ENCODE results near the gene UXT.
"Not testable (repeated sequence)": the region's sequence is repeated elsewhere in the genome, so short reads cannot be mapped to it uniquely, and the experiment has no call there.

The UXT gene

GRCh38 chrX:47658684-47659420 lies at the start of gene UXT:
UXT (minus strand) TSS chrX:47659180; CDS start chrX:47658927, 253 bp downstream.
- DNase-seq (ENCODE audit: low read depth, low spot score), result peak; percentile 96

- no peak for DNase-seq (ENCODE audit: low read depth, low spot score)
These were observed 48.2 kb upstream of the UXT start for GRCh38 chrX:47707031-47707780.

GRCh38 chrX:47706575-47706974 lies 47.6 kb upstream of the UXT start:
- DNase-seq (ENCODE audit: low read depth, low spot score), result no peak

GRCh38 chrX:47704736-47705135 lies 45.8 kb upstream of the UXT start:
- no peak for DNase-seq (ENCODE audit: low read depth, low spot score)

GRCh38 chrX:47697181-47697580 lies 38.2 kb upstream of the UXT start:
- DNase-seq (ENCODE audit: low read depth, low spot score), result no peak

GRCh38 chrX:47690175-47690574 lies 31.2 kb upstream of the UXT start:
- DNase-seq (ENCODE audit: low read depth, low spot score), result no peak

- no peak for DNase-seq (ENCODE audit: low read depth, low spot score)
These were observed 28.3 kb upstream of the UXT start for GRCh38 chrX:47687263-47687662.

- no peak for DNase-seq (ENCODE audit: low read depth, low spot score)
These were observed 24.8 kb upstream of the UXT start for GRCh38 chrX:47683829-47684205.

- DNase-seq (ENCODE audit: low read depth, low spot score), result no peak
These were observed 24.3 kb upstream of the UXT start for GRCh38 chrX:47683184-47683828.

- DNase-seq (ENCODE audit: low read depth, low spot score), result not testable (repeated sequence)
These were observed 17.2 kb upstream of the UXT start for GRCh38 chrX:47675959-47676859.

GRCh38 chrX:47674776-47675175 lies 15.8 kb upstream of the UXT start:
- no peak for DNase-seq (ENCODE audit: low read depth, low spot score)

- not testable (repeated sequence) for DNase-seq (ENCODE audit: low read depth, low spot score)
These were observed 6.8 kb upstream of the UXT start for GRCh38 chrX:47665797-47666196.

GRCh38 chrX:47664737-47665136 lies 5.8 kb upstream of the UXT start:
- no peak for DNase-seq (ENCODE audit: low read depth, low spot score)

- no peak for DNase-seq (ENCODE audit: low read depth, low spot score)
These were observed 3.2 kb upstream of the UXT start for GRCh38 chrX:47662144-47662657.

- no peak for DNase-seq (ENCODE audit: low read depth, low spot score)
These were observed 2.6 kb upstream of the UXT start for GRCh38 chrX:47661539-47661938.

GRCh38 chrX:47659421-47659726 lies 394 bp upstream of the UXT start:
- no peak for DNase-seq (ENCODE audit: low read depth, low spot score)

- no peak for DNase-seq (ENCODE audit: low read depth, low spot score)
These were observed 688 bp downstream of the UXT start for GRCh38 chrX:47658301-47658683.

- DNase-seq (ENCODE audit: low read depth, low spot score), result no peak
These were observed 7.7 kb downstream of the UXT start for GRCh38 chrX:47651043-47651905.

- peak; percentile 98 for DNase-seq (ENCODE audit: low read depth, low spot score)
These were observed 8.6 kb downstream of the UXT start, which contains the start of gene ELK1 for GRCh38 chrX:47650164-47651042. ELK1 (minus strand) TSS chrX:47650563; CDS start chrX:47641441, 9,122 bp downstream.

- no peak for DNase-seq (ENCODE audit: low read depth, low spot score)
These were observed 9.2 kb downstream of the UXT start for GRCh38 chrX:47649781-47650163.
